ENCODE results near the gene CTIF.
"Not testable (repeated sequence)": the region's sequence is repeated elsewhere in the genome, so short reads cannot be mapped to it uniquely, and the experiment has no call there.

Gene CTIF

DNA sequence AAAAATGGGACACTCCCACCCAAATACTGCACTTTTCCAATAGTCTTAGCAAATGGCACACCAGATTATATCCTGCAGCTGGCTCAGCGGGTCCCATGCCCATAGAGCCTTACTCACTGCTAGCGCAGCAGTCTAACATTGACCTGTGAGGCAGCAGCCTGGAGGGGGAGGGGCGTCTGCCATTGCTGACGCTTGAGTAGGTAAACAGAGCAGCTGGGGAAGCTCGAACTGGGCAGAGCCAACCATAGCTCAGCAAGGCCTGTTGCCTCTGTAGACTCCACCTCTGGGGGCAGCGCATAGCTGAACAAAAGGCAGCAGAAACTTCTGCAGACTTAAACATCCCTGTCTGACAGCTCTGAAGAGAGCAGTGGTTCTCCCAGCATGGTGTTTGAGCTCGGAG, 110.4 kb downstream of the CTIF start:
- no peak for DNase-seq

DNA sequence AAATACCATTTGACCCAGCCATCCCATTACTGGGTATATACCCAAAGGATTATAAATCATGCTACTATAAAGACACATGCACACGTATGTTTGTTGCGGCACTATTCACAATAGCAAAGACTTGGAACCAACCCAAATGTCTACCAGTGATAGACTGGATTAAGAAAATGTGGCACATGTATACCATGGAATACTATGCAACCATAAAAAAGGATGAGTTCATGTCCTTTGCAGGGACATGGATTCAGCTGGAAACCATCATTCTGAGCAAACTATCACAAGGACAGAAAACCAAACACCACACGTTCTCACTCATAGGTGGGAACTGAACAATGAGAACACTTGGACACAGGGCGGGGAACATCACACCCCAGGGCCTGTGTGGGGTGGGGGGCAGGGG, 115.8 kb downstream of the CTIF start:
- DNase-seq = not testable (repeated sequence)

DNA sequence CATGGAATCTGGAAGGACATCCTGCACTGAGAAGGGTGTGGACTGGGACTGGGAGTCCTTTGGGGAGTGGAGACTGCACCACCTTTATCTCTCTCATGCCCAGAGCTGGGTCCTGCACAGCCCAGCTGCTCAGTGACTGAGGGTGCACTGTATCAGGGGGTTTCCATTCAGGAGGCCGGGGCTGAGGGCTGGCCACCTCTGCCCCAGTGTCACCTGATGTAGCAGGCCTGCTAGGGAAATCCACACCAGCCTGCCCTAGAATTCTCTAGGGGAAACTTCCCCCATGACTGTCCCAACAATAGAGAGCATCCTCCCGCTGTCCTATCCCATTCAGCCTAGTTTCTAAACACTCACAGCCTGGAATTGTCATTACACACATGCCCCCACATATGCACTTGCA, 116.7 kb downstream of the CTIF start:
- DNase-seq = no peak

DNA sequence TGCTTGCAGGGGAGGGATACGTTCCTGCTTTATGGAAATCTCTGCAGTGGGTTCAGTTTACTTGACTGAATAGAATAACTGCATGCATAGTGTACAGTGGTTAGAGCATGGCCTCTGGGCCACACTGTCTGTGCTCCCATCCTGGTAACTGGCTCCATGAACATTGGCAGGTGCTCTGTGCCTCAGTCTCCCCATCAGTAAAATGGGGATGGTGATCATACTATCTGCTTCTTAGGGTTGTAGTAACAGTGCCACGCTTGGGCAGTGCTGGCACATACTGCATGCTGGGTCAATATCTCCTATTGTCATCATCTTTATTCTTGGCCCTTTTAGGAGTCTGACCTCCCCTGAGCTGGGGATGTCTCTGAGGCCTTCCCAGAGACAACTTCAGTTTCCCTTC, 117.3 kb downstream of the CTIF start:
- DNase-seq = no peak

DNA sequence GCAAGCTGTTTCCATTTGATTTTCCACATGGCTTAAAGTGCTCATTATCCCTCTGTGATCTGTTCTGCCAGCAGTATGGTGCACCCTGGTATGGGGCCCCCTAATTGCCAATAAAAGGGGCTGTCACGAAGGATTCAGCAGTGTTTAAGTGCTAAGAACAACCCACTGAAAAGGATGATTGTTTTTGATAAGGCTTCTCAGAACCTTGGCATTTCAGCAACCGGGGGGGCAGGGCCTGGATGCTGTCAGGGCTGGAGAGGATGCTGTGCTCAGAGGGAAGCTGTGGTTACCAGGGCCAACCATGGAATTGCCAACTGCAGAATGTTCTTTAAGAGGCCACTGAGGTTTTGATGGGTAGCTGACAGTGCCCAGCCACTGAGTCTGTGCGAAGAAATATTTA, 117.8 kb downstream of the CTIF start:
- DNase-seq = no peak

DNA sequence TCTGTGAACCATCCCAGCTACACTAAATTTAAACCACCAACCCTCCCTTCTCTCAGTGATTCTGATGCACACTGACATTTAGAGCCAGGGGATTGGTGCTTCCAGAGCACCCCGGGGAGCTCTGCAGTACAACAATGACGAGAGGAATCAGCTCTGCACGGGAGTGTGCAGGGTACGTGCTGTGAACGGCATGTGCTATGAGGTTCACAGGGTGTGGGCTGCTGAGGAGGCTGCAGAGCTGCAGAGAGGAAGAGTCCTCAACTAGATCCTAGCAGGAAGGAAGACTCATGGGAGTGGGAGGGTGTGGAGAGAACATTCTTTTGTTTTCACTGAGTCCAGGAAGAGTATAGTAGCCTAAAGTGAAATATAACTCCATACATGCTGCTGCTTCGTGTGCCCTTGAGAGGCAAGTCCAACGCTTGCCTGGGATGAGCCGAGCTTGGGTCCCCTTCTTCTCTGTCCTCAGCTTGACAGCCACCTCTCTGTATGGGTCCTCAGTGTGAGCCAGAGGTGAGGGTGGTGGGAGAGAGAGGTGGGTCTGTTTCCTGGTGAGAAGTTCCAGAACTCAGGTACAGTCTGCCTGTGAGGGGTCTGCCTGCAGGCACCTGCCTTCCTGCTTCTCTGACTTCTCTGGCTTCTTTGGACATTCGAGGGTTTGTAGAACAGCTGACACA, 118.8 kb downstream of the CTIF start:
- no peak for DNase-seq

DNA sequence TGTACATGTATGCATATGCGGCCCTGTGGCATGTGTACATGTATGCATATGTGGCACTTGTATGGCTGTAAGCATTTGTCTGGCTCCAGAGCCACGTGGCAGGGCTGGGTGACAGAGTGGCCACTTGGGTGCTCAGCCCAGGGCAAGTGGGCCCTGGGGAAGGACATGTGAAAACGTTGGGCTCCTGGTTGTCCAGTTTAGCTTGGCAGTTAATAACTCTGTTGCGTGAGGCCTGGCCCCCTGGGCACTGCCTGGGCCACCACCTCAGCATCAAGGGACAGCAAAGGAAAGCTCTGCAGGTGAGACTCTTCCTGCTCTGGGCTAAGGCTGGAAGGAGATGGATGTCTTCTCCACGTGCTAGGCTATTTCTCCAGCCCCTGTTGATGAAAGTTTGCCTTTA, 119.9 kb downstream of the CTIF start:
- DNase-seq = no peak

DNA sequence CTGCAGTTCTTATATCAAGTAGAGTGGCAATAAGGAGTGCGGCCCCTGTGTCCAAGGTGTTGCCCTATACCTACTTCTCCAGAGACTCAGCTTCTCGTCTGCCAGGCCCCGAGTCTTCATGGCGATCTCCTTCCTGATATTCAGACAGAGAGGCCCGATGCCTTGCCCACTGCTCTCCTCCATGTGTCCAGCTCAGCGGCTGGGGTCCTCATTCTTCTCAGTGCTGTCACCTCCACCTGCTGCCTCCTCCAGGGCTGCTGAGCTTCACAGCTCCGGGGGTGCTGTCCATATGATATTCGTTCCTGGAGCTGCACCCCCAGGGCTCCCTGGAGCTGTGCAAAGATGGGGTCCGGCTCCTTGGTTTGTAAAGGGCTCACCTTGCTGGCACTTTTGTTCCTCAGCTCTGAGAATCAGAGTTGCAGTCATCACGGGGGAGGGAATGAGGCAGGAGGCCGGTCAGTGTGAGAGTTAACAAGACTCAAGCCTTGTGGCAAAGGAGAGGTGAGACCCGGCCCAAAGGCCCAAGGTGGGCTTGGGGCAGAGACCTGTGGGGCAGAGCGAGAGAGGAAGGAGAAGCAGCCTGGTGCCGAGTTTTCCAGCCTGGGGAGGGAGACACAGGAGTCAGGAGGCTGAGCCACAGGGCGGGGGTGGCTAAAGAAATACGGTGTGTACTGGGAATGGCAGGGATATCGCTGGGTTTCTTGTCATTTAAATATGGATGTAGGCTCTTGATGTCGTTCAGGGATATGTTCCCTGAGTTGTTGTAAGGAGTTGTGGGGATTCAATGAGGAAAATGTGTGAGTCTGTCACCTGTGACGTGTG, 120.6 kb downstream of the CTIF start:
- DNase-seq = no peak

DNA sequence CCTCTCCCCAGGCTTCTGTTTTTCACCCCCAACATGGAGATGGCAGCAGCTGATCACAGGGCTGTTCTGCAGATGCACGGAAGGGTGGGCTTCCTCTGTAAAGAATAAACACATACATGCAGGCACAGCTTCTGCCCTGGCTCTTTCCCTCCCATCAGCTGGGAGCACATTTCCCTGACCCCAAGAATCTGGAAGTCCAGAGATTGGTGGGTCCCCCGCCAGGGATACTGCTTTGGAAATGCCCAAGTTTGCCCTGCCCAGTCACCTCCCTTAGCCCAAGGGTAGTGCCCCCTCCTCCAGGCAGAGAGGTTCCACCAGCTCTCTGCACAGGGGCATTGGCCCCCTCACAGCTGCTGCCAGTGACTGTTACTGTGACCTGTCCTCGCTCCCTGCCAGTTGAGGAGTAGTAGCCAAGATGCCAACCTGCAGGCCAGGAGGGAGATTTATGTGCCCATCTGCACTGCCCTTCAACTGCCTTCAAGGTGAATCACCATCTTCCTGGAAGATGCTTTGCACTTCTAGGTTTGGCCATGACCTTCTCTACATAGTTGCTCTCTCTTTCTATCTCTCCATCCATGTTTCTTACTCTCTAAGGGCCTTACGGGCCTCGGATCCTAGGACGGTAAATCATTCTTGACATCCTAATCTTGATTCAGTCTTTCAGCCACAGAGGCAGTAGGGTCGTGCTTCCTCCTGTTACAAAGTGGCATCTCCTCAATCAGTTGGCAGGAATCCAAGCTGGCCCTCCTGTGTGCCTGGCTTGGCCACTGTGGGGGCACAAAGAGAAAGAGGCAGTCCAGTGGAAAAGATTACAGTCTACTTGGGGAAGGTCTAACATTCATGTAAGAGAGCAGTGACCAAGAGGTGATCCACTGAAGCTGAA, 121.8 kb downstream of the CTIF start:
- DNase-seq = no peak

DNA sequence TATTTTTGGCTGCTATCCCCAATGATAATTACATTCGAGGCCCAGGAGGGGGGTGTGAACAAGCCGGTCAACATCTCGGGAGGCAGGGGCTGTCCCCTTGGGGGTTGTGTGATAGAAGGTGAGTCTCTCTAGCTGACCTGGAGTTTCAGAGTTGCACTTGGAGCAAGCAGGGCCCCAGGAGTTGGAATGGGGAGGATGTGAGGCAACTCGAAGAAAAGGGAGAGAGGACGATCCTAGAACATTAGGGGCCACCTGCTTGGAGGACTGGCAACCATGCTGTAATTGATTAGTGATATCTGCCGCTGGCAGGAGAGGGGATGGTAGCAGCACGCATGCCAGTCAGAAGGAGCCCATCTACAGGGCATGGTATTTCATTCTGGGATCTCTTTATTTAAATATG, 122.6 kb downstream of the CTIF start:
- DNase-seq = no peak

DNA sequence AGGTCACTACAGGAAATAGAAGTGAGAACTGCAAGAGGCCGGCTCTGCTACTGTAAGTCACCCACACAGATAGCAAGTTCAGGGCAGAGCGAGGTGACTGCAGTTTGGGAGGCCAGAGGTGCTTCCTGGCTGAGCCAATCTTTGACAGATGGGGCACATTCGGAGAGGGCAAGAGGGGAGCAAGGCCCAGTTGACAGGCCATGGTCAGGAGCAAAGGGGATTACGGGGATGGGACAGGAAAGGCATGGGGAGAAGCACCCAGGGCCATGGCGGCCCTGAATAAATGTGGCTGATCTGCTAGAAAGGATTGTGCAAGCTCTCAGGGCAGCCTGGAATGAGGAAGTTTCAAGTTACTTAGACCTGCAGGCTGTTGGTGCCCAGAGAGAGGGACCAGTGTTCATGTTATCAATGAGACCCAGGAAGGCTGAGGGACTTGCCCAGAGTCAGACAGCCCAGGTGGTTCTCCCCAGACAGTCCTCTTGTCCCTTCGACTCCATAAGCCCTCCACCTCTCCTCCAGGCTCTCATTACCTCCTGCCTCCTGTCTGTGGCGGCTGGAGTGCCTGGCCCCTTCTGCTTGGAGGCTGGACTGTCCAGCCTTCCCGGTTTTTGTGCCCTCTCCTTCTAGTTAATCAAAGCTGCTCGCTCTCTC, 123.3 kb downstream of the CTIF start:
- DNase-seq = no peak

DNA sequence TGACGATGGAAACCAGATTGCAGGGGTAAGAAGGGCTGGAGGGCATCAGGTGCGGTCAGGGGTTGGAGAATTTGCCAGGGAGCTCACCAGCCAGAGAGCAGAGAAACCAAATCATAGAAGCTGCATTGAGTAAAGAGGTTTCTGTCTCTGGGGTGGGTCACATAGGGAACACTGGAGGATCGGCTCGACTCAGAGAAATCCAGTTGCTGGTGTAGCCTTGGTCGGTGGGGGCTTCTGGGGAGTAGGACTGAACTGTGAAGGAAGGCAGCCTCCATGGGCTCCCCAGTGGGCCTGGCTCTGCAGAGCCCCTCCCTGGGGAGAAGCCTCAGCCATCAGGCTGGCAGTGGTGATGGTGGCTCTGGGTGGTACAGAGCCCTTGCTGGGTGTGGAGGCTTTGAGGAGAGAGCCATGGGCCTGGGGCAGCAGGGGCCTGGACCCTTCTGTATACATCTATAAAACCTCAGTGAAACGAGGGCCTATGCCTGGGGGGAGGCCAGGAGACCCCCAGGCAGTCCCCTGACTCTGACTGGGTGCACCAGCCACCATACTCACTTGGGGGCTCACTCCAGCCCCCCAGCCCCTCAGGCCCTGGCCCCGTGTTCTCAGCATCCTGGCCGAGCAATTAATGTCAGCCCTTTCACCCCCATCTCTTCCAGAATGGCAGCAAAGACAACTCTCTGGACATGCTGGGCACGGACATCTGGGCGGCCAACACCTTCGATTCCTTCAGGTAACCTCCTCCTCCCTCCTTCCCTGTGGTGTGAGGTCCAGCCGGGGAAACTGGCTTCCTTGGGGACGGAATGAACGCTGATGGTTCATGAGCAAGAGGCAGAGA, 124.5 kb downstream of the CTIF start:
- DNase-seq = no peak

DNA sequence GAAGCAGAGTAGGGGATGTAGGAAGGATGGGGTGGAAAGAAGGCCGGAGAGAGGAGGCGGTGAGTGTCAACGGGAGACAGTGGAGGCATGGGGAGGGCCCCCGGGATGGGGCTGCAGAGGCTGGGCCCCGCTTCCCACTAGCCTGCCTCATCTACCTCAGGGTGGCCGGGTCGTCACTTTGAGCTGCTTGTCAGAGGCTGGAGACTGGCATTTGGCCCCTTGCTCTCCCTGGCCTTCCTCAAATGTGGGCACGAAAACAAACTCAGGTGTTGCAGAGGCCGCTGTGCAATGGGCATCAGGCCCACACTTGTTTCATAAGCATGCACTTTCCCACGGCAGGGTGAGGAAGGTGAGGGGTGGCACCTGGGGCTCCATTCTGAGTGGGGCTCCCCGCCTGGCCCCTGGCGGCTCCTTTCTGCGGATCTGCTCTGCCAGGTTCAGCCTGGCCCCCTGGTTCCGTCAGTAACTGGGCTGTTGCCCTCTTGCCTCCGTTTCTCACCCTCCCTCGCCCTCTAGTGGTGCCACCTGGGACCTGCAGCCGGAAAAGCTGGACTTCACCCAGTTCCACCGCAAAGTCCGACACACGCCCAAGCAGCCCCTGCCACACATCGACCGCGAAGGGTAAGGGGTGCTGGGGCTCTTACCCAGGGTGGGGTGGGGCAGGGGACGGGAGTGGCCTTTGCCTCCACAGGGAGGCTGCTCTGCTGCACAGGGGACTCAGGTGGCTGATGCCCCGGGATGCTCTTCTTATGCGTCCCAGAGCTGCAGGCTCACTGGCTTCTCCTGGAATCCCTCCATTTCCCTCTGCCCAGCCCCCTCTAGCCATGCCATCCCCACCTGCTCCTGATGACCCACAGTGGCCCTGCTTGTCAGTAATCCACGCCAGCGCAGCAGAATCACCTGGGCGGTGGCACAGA, 125.4 kb downstream of the CTIF start:
- DNase-seq = peak; percentile 42

DNA sequence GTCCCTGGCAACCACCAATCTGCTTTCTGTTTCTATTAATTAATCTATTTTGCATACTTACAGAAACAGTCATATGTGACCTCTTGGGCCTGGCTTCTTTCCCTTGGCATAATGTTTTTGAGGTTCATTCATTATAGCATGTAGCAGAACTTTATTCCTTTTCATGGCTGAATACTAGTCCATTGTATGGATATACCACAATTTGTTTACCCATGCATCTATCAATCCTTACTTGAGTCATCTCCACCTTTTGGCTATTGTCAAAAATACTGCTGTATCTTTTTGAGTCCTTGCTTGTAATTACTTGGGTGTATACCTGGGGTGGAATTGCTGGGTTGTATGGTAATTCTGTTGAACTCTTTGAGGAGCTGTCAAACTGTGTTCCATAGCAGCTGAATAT, 126.8 kb downstream of the CTIF start:
- no peak for DNase-seq

DNA sequence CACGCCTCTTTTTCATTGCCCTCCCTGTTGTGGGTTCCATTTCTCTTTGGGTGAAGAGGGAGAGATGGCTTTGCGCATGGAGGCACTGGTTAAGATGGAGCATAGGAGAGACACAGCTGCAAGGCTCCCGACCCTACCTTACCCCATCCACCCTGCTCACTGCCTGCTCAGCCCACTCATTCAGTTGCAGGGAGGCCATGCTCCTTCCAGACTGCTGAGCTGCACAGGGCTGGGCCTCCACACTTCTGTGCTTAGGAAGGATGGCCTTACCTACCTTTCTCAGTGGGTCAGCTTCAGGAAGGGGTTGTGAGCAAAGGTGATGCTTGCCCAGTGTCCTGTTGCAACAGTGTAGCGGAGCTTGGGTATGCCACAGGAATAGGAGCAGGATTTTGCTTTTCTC, 127.8 kb downstream of the CTIF start:
- no peak for DNase-seq

DNA sequence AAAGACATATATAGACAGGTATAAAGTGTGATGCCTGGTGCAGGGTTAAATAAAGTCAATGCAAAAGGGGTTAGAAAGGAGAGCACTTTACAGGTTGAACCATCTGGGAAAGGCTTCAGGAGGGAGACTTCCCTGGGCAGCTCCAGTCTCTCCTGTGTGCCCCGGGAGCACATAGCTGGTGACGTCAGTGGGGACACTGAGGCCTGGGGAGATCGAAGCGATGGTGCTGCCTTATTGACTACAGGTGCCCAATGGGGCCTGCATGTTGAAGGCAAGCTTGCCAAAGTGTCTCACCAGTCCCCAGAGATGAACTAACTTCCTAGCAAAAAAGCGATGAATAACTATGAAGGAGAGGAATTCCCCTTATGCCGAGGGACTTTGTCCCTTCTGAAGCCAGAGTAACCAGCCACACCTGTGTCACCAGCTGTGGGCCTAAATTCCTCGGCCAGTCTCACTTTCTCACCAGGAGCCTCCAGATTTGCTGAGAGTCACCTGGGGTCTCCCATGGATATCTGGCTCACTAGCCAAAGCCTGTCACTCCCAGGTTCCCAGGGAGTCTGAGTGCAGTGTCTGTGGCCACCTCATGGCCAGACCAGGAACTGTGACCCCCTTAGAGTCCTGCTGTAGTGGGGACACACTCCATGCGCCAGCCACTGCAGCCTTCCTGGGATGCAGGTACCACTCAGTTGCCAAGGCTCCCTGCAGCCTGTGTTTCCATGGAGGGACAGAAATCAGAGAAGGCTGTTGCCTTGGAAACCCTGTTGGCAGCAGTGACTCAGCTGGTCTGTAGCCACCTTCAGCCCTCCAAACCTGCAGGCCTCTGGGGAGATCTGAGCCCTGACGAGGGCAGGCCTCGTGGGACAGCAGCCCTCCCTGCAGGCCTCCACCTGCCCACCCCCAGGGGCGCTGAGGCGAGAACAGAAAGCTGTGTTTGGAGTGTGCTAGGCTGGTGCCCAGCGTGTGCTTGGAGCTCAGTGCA, 128.7 kb downstream of the CTIF start:
- no peak for DNase-seq

DNA sequence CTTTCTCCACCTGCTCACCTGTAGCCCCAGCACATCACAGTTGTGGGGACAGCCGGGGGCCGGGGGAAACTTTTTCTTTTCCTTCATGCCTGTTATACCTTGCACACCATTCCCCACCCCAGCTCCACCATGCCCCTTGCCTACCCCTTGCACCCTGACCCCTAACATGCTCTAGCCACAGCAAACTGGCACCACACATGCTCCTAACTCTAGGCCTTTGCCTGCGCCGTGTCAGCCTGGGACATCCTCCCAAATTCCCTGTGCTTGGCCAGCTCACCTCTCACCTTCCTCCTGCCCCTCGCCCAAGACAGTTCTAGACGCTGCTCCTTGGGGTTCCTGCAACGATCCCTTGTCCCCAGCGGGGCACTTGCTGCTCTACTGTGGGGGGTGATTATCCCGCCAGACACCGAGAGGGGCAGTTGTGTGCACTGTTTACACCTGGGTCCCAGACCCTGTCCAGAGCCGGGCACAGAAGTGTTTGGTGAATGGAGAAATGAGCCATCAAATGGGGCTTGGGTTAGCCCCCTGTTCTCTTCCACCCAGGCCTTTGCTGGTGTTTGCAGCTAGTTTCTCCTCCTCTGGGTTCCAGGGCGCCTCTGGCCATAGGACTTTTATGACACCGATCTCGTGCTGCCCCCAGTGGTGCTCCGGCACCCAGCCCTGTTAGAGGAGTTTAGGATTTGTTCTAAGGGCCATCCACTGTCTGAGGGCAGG, 129.8 kb downstream of the CTIF start:
- DNase-seq = no peak

DNA sequence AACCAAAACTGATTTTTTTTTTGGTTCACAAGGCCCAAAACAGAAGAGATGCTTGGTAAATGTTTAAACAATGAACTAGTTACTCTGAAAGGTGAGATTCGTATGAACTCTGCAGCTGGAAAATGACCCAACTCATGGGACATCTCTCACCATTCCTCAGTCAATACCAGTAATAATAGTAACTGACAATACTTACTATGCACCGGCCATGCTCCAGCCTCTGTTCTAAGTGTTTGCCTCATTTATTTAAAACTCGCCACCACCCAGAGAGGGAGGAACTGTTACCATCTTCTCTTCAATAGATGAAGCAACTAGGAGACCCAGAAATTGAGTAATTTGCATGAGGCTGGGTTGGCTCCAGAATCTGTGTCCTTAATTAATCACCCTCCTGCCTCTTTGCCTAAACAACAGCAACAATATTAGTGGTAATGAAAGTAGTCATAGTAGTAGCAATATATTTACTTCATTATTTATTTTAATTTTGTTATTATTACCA, 130.4 kb downstream of the CTIF start:
- no peak for DNase-seq
